ENCODE measurements around the gene HOXA5.

The HOXA5 gene

GRCh38 chr7:27143023-27143949, at the start of gene HOXA5:
HOXA5 (minus strand) TSS chr7:27143681; CDS start chr7:27143607, 74 bp downstream.
- no peak for FAIRE-seq

- no peak for FAIRE-seq
Observed at GRCh38 chr7:27192546-27193334, 49.3 kb upstream of the HOXA5 start.

- no peak for FAIRE-seq
Observed at GRCh38 chr7:27191833-27192545, 48.5 kb upstream of the HOXA5 start.

- no peak for FAIRE-seq
Observed at GRCh38 chr7:27191161-27191731, 47.8 kb upstream of the HOXA5 start.

- FAIRE-seq = no peak
Observed at GRCh38 chr7:27189997-27190748, 46.7 kb upstream of the HOXA5 start.

GRCh38 chr7:27189295-27189996, 46.0 kb upstream of the HOXA5 start:
- no peak for FAIRE-seq

- no peak for FAIRE-seq
Observed at GRCh38 chr7:27188386-27189294, 45.2 kb upstream of the HOXA5 start.

GRCh38 chr7:27187475-27188385, 44.2 kb upstream of the HOXA5 start:
- no peak for FAIRE-seq

GRCh38 chr7:27186668-27187474, 43.4 kb upstream of the HOXA5 start:
- no peak for FAIRE-seq

GRCh38 chr7:27185854-27186667, 42.6 kb upstream of the HOXA5 start:
- no peak for FAIRE-seq

- FAIRE-seq = no peak
Observed at GRCh38 chr7:27185013-27185853, 41.8 kb upstream of the HOXA5 start, which contains the start of gene HOXA11. HOXA11 (minus strand) TSS chr7:27185232; CDS start chr7:27185144, 88 bp downstream.

- no peak for FAIRE-seq
Observed at GRCh38 chr7:27184337-27185012, 41.0 kb upstream of the HOXA5 start.

- no peak for FAIRE-seq
Observed at GRCh38 chr7:27183682-27184336, 40.3 kb upstream of the HOXA5 start.

GRCh38 chr7:27182861-27183681, 39.6 kb upstream of the HOXA5 start:
- FAIRE-seq = no peak
